ENCODE measurements around the gene EYA2. TPM values are rescaled to one million over a fixed set of nuclear protein-coding genes. Genes with fewer than 3 reads are reported as not detected.
"Not testable (repeated sequence)": the region's sequence is repeated elsewhere in the genome, so short reads cannot be mapped to it uniquely, and the experiment has no call there.

EYA2 gene
- total RNA-seq, 1 donor from 2014 or later = 94.1 TPM

DNA sequence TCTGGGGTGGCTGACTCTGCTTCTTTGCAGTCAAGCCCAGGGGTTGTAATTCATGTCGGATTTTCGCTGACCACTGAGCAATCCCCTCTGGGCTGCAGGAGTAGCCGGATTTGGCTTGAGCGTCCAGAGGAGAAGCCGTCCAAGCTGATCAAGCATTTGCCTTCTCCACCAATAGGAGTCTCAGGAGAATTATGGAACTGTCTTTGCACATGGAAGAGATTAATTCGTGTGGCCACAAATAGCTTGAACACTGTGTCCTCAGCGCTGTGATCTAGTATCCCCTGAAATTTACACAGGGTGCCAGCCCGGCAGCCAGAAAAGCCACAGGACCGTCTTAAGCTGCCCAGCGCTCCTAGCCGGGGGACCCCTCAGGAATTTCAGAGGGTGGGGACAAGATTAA is 37.1 kb downstream of the EYA2 start:
- Mint-ChIP-seq H3K36me3 (ENCODE audit: unreplicated experiment) (no peaks in the 10 kb centered on the region), H3K4me3 (ENCODE audit: unreplicated experiment) (no peak overlapping the region), H3K9me3 (ENCODE audit: unreplicated experiment) (peaks cover 11% of the 10 kb centered on the region), H3K27me3 (ENCODE audit: unreplicated experiment) (peaks cover 15% of the 10 kb centered on the region), H3K4me1 (ENCODE audit: low read depth, unreplicated experiment) (peaks cover 46% of the 10 kb centered on the region), H3K27ac (ENCODE audit: unreplicated experiment) (no peak overlapping the region)
- TF ChIP-seq, protein P1, sequence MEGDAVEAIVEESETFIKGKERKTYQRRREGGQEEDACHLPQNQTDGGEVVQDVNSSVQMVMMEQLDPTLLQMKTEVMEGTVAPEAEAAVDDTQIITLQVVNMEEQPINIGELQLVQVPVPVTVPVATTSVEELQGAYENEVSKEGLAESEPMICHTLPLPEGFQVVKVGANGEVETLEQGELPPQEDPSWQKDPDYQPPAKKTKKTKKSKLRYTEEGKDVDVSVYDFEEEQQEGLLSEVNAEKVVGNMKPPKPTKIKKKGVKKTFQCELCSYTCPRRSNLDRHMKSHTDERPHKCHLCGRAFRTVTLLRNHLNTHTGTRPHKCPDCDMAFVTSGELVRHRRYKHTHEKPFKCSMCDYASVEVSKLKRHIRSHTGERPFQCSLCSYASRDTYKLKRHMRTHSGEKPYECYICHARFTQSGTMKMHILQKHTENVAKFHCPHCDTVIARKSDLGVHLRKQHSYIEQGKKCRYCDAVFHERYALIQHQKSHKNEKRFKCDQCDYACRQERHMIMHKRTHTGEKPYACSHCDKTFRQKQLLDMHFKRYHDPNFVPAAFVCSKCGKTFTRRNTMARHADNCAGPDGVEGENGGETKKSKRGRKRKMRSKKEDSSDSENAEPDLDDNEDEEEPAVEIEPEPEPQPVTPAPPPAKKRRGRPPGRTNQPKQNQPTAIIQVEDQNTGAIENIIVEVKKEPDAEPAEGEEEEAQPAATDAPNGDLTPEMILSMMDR (IDR thresholded peaks at IDR 0.05; ENCODE audit: partially characterized antibody, unreplicated experiment) = no peak
- no peak for DNase-seq

DNA sequence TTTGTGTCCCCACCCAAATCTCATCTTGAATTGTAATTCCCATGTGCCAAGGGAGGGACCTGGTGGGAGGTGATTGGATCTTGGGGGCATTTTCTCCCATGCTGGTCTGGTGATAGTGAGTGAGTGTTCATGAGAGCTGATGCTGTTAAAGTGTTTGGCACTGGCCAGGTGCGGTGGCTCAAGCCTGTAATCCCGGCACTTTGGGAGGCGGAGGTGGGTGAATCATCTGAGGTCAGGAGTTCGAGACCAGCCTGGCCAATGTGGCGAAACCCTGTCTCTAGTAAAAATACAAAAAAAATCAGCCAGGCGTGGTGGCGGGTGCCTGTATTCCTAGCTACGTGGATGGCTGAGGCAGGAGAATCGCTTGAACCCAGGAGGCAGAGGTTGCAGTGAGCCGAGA is 37.8 kb downstream of the EYA2 start:
- Mint-ChIP-seq H3K27me3 (ENCODE audit: unreplicated experiment) (peaks cover 13% of the 10 kb centered on the region), H3K9me3 (ENCODE audit: unreplicated experiment) (peaks cover 11% of the 10 kb centered on the region), H3K4me1 (ENCODE audit: low read depth, unreplicated experiment) (peaks cover 50% of the 10 kb centered on the region)
- H3K36me3 Mint-ChIP-seq (ENCODE audit: unreplicated experiment); H3K4me3 Mint-ChIP-seq (ENCODE audit: unreplicated experiment); H3K27ac Mint-ChIP-seq (ENCODE audit: unreplicated experiment); DNase-seq: not testable (repeated sequence)

DNA sequence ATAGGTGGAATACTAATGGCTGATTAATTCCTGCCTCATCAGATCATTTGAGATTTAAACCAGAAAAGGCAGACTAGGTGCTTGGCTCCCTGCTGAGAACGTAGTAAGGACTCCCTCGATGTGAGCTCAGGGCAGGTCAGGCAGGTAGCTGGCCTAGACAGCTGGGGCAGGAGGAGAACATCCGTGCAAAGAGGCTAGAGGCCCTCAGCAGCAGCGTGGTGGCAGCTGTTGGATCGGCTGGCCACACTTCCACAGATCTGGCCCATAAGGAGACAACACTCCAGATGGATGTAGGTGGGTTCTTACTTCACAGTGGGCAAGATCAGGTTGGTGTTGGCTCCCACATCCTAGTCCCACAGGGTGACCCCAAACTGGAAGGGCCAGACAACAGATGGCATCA is 38.5 kb downstream of the EYA2 start:
- TF ChIP-seq, protein P1 (IDR thresholded peaks at IDR 0.05; ENCODE audit: partially characterized antibody, unreplicated experiment) = no peak
- Mint-ChIP-seq H3K9me3 (ENCODE audit: unreplicated experiment) (peaks cover 11% of the 10 kb centered on the region), H3K27ac (ENCODE audit: unreplicated experiment) (peak overlapping the region; percentile 84), H3K36me3 (ENCODE audit: unreplicated experiment) (no peaks in the 10 kb centered on the region), H3K4me1 (ENCODE audit: low read depth, unreplicated experiment) (peaks cover 57% of the 10 kb centered on the region), H3K27me3 (ENCODE audit: unreplicated experiment) (peaks cover 12% of the 10 kb centered on the region), H3K4me3 (ENCODE audit: unreplicated experiment) (no peak overlapping the region)
- no peak for DNase-seq

- no peak overlapping the region for H3K4me3 Mint-ChIP-seq (ENCODE audit: unreplicated experiment)
- no peaks in the 10 kb centered on the region for H3K36me3 Mint-ChIP-seq (ENCODE audit: unreplicated experiment)
- no peak for DNase-seq
- H3K4me1 Mint-ChIP-seq (ENCODE audit: low read depth, unreplicated experiment) = peaks cover 50% of the 10 kb centered on the region
- peaks cover 8% of the 10 kb centered on the region for H3K27me3 Mint-ChIP-seq (ENCODE audit: unreplicated experiment)
- peak overlapping the region; percentile 65 for H3K27ac Mint-ChIP-seq (ENCODE audit: unreplicated experiment)
- peaks cover 11% of the 10 kb centered on the region for H3K9me3 Mint-ChIP-seq (ENCODE audit: unreplicated experiment)
- TF ChIP-seq, protein P1 (IDR thresholded peaks at IDR 0.05; ENCODE audit: partially characterized antibody, unreplicated experiment) = no peak
Observed at GRCh38 chr20:46934746-46935287, 40.2 kb downstream of the EYA2 start.

GRCh38 chr20:46935394-46936017 is 40.9 kb downstream of the EYA2 start:
- Mint-ChIP-seq H3K27ac (ENCODE audit: unreplicated experiment) (peak overlapping the region; percentile 65), H3K27me3 (ENCODE audit: unreplicated experiment) (peaks cover 8% of the 10 kb centered on the region), H3K4me3 (ENCODE audit: unreplicated experiment) (no peak overlapping the region), H3K4me1 (ENCODE audit: low read depth, unreplicated experiment) (peaks cover 50% of the 10 kb centered on the region), H3K9me3 (ENCODE audit: unreplicated experiment) (peaks cover 11% of the 10 kb centered on the region), H3K36me3 (ENCODE audit: unreplicated experiment) (no peaks in the 10 kb centered on the region)
- TF ChIP-seq, protein P1 (IDR thresholded peaks at IDR 0.05; ENCODE audit: partially characterized antibody, unreplicated experiment) = no peak
- no peak for DNase-seq

Measured in glutamatergic neuron (in vitro differentiated cells).